ENCODE results near the gene APMAP. TPM values are rescaled to one million over a fixed set of nuclear protein-coding genes. Genes with fewer than 3 reads are reported as not detected.

Gene APMAP
- total and polyA plus RNA-seq, 2 of the 13 experiments (the other 11 are each of a cell fraction or from before 2014, with no cell fraction given) = 168 to 214 TPM

DNA sequence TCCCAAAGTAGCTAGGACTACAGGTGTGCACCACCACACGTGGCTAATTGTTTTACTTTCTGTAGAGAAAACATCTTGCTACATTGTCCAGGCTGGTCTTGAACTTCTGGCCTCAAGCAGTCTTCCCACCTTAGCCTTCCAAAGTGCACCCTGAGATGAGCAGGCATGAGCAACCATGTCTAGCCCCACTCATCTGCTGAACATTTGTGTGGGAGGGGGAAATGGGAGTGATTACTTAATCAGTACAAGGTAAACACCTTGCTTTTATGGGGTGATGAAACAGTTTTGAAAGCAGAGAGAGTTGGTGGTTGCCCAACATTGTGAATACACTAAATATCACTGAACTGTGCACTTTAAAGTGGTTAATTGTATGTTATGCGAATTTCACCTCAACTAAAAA lies 5.3 kb downstream of the APMAP start (continued):
- TF ChIP-seq, protein P1, sequence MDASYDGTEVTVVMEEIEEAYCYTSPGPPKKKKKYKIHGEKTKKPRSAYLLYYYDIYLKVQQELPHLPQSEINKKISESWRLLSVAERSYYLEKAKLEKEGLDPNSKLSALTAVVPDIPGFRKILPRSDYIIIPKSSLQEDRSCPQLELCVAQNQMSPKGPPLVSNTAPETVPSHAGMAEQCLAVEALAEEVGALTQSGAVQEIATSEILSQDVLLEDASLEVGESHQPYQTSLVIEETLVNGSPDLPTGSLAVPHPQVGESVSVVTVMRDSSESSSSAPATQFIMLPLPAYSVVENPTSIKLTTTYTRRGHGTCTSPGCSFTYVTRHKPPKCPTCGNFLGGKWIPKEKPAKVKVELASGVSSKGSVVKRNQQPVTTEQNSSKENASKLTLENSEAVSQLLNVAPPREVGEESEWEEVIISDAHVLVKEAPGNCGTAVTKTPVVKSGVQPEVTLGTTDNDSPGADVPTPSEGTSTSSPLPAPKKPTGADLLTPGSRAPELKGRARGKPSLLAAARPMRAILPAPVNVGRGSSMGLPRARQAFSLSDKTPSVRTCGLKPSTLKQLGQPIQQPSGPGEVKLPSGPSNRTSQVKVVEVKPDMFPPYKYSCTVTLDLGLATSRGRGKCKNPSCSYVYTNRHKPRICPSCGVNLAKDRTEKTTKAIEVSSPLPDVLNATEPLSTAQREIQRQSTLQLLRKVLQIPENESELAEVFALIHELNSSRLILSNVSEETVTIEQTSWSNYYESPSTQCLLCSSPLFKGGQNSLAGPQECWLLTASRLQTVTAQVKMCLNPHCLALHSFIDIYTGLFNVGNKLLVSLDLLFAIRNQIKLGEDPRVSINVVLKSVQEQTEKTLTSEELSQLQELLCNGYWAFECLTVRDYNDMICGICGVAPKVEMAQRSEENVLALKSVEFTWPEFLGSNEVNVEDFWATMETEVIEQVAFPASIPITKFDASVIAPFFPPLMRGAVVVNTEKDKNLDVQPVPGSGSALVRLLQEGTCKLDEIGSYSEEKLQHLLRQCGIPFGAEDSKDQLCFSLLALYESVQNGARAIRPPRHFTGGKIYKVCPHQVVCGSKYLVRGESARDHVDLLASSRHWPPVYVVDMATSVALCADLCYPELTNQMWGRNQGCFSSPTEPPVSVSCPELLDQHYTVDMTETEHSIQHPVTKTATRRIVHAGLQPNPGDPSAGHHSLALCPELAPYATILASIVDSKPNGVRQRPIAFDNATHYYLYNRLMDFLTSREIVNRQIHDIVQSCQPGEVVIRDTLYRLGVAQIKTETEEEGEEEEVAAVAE (CRISPR knock-in tag; IDR thresholded peaks at IDR 0.05; ENCODE audit: borderline replicate concordance) = no peak
- TF ChIP-seq, protein P2, sequence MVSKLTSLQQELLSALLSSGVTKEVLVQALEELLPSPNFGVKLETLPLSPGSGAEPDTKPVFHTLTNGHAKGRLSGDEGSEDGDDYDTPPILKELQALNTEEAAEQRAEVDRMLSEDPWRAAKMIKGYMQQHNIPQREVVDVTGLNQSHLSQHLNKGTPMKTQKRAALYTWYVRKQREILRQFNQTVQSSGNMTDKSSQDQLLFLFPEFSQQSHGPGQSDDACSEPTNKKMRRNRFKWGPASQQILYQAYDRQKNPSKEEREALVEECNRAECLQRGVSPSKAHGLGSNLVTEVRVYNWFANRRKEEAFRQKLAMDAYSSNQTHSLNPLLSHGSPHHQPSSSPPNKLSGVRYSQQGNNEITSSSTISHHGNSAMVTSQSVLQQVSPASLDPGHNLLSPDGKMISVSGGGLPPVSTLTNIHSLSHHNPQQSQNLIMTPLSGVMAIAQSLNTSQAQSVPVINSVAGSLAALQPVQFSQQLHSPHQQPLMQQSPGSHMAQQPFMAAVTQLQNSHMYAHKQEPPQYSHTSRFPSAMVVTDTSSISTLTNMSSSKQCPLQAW (CRISPR knock-in tag; IDR thresholded peaks at IDR 0.05) = no peak
- TF ChIP-seq CEBPB (IDR thresholded peaks at IDR 0.05; ENCODE audit: borderline replicate concordance, low read depth, low read length) (peak; percentile 99), POLR2G (IDR thresholded peaks at IDR 0.05; ENCODE audit: low read depth, low read length) (no peak), ARNT2 (CRISPR knock-in tag; IDR thresholded peaks at IDR 0.05; ENCODE audit: low read depth) (no peak), PCBP2 (optimal IDR thresholded peaks at IDR 0.05; ENCODE audit: low read depth, low read length, poor library complexity, severe bottlenecking) (no peak), MXD4 (CRISPR knock-in tag; IDR thresholded peaks at IDR 0.05) (no peak), ZNF3 (CRISPR knock-in tag; IDR thresholded peaks at IDR 0.05) (peak; percentile 61; the same call in 1 of the 2 replicates), NR2F1 (CRISPR knock-in tag; IDR thresholded peaks at IDR 0.05) (0 out of 4 replicates have a peak, but pooled peaks of 1 of the 2 experiments have one; percentile 28), ZNF496 (CRISPR knock-in tag; IDR thresholded peaks at IDR 0.05; ENCODE audit: insufficient replicate concordance) (no peak), XBP1 (CRISPR knock-in tag; IDR thresholded peaks at IDR 0.05) (no peak), PTBP1 (IDR thresholded peaks at IDR 0.05; ENCODE audit: low read depth, low read length, poor library complexity, severe bottlenecking) (no peak), MIER2 (CRISPR knock-in tag; IDR thresholded peaks at IDR 0.05) (0 out of 2 replicates have a peak, but pooled peaks have one; percentile 47), NR2C2 (CRISPR knock-in tag; IDR thresholded peaks at IDR 0.05; ENCODE audit: borderline replicate concordance) (peak; percentile 79)
- TF ChIP-seq, protein P3, sequence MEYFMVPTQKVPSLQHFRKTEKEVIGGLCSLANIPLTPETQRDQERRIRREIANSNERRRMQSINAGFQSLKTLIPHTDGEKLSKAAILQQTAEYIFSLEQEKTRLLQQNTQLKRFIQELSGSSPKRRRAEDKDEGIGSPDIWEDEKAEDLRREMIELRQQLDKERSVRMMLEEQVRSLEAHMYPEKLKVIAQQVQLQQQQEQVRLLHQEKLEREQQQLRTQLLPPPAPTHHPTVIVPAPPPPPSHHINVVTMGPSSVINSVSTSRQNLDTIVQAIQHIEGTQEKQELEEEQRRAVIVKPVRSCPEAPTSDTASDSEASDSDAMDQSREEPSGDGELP (IDR thresholded peaks at IDR 0.05; ENCODE audit: borderline replicate concordance, low read depth) = 0 out of 2 replicates have a peak, but pooled peaks have one; percentile 14
- TF ChIP-seq, protein P4, sequence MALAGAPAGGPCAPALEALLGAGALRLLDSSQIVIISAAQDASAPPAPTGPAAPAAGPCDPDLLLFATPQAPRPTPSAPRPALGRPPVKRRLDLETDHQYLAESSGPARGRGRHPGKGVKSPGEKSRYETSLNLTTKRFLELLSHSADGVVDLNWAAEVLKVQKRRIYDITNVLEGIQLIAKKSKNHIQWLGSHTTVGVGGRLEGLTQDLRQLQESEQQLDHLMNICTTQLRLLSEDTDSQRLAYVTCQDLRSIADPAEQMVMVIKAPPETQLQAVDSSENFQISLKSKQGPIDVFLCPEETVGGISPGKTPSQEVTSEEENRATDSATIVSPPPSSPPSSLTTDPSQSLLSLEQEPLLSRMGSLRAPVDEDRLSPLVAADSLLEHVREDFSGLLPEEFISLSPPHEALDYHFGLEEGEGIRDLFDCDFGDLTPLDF (CRISPR knock-in tag; IDR thresholded peaks at IDR 0.05) = 0 out of 2 replicates have a peak, but pooled peaks have one; percentile 2
- TF ChIP-seq, protein P5, sequence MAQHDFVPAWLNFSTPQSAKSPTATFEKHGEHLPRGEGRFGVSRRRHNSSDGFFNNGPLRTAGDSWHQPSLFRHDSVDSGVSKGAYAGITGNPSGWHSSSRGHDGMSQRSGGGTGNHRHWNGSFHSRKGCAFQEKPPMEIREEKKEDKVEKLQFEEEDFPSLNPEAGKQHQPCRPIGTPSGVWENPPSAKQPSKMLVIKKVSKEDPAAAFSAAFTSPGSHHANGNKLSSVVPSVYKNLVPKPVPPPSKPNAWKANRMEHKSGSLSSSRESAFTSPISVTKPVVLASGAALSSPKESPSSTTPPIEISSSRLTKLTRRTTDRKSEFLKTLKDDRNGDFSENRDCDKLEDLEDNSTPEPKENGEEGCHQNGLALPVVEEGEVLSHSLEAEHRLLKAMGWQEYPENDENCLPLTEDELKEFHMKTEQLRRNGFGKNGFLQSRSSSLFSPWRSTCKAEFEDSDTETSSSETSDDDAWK (CRISPR knock-in tag; IDR thresholded peaks at IDR 0.05) = no peak
- TF ChIP-seq, protein P6, sequence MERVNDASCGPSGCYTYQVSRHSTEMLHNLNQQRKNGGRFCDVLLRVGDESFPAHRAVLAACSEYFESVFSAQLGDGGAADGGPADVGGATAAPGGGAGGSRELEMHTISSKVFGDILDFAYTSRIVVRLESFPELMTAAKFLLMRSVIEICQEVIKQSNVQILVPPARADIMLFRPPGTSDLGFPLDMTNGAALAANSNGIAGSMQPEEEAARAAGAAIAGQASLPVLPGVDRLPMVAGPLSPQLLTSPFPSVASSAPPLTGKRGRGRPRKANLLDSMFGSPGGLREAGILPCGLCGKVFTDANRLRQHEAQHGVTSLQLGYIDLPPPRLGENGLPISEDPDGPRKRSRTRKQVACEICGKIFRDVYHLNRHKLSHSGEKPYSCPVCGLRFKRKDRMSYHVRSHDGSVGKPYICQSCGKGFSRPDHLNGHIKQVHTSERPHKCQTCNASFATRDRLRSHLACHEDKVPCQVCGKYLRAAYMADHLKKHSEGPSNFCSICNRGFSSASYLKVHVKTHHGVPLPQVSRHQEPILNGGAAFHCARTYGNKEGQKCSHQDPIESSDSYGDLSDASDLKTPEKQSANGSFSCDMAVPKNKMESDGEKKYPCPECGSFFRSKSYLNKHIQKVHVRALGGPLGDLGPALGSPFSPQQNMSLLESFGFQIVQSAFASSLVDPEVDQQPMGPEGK (CRISPR knock-in tag; IDR thresholded peaks at IDR 0.05) = peak; percentile 90

All from HepG2 (cell line).